ENCODE measurements around the gene PAPLN. TPM values are rescaled to one million over a fixed set of nuclear protein-coding genes. Genes with fewer than 3 reads are reported as not detected.

The PAPLN gene
- total RNA-seq, 1 experiment from 2014 or later, result 22.2 TPM

GRCh38 chr14:73223049-73223448 is 14.3 kb upstream of the PAPLN start:
- Histone ChIP-seq H3K4me3 (ENCODE audit: low read depth in 2 of 2, low read length in 2 of 2) (no peak overlapping the region), H3K36me3 (ENCODE audit: control insufficient read depth, insufficient read depth, low read length) (peaks cover 3% of the 10 kb centered on the region; the same call in 1 of the 2 replicates), H3K27me3 (ENCODE audit: control insufficient read depth, insufficient read depth, low read length) (no peaks in the 10 kb centered on the region), H3K27ac (ENCODE audit: low read length) (peak overlapping the region; percentile 29; the same call in 1 of the 2 replicates), H3K9me3 (ENCODE audit: control insufficient read depth, insufficient read depth, low read depth, low read length) (no peaks in the 10 kb centered on the region), H3K4me1 (ENCODE audit: control insufficient read depth, insufficient read depth, low read length) (peaks cover 11% of the 10 kb centered on the region)
- intact Hi-C loops (cut with micrococcal nuclease; ENCODE audit: unreplicated experiment) (no loop called here), in situ Hi-C loops (cut with HindIII; ENCODE audit: low pct_unique_long_range_greater_than_20kb, low sequenced_read_pairs) (no loop called here)
- POLR2A ChIA-PET, result interaction anchor here (0.6 kb wide), 1 partner anchor 269 kb away, joined by 4 read pairs; no protein-coding TSS in a partner anchor
- ATAC-seq (no peak), DNase-seq (ENCODE audit: low read depth, low spot score) (no peak)
- no TSS peak for BruUV-seq (replicated peaks)
- CTCF ChIA-PET, result no interaction called here
- TF ChIP-seq CTCF (IDR thresholded peaks at IDR 0.05), result no peak
- TF ChIP-seq, protein P1, sequence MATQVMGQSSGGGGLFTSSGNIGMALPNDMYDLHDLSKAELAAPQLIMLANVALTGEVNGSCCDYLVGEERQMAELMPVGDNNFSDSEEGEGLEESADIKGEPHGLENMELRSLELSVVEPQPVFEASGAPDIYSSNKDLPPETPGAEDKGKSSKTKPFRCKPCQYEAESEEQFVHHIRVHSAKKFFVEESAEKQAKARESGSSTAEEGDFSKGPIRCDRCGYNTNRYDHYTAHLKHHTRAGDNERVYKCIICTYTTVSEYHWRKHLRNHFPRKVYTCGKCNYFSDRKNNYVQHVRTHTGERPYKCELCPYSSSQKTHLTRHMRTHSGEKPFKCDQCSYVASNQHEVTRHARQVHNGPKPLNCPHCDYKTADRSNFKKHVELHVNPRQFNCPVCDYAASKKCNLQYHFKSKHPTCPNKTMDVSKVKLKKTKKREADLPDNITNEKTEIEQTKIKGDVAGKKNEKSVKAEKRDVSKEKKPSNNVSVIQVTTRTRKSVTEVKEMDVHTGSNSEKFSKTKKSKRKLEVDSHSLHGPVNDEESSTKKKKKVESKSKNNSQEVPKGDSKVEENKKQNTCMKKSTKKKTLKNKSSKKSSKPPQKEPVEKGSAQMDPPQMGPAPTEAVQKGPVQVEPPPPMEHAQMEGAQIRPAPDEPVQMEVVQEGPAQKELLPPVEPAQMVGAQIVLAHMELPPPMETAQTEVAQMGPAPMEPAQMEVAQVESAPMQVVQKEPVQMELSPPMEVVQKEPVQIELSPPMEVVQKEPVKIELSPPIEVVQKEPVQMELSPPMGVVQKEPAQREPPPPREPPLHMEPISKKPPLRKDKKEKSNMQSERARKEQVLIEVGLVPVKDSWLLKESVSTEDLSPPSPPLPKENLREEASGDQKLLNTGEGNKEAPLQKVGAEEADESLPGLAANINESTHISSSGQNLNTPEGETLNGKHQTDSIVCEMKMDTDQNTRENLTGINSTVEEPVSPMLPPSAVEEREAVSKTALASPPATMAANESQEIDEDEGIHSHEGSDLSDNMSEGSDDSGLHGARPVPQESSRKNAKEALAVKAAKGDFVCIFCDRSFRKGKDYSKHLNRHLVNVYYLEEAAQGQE (IDR thresholded peaks at IDR 0.05; ENCODE audit: insufficient read depth in 1 of 2, low read depth in 2 of 2, low read length in 1 of 2), result no peak
- no peak for TF ChIP-seq TCF7L2 (IDR thresholded peaks at IDR 0.05; ENCODE audit: low read depth, low read length)
- TF ChIP-seq SIN3A (IDR thresholded peaks at IDR 0.05; ENCODE audit: borderline replicate concordance, insufficient read depth, low read depth, low read length), result no peak
- no peak for TF ChIP-seq POLR2AphosphoS5 (IDR thresholded peaks at IDR 0.05; ENCODE audit: low read depth, low read length)

DNA sequence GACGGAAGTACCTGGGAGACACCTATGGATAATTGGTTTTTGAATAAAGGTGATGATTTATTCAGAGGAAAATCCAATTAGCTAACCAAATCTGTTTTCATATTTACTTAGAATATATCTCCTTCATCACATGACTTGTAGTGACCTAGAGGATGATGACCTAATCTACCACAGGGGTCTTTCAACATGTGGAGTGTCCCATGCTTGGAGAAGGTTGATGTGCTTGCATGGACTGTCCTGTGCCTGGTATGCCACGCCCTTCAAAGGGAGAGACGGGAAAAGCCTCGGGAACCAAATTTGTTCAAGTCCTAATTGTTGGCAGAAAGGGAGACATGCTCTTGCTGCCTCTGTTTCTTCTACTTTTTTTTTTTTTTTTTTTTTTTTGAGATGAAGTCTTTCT is 11.8 kb upstream of the PAPLN start:
- Histone ChIP-seq H3K4me3 (ENCODE audit: low read depth in 2 of 2, low read length in 2 of 2) (no peak overlapping the region), H3K9me3 (ENCODE audit: control insufficient read depth, insufficient read depth, low read depth, low read length) (no peaks in the 10 kb centered on the region), H3K27me3 (ENCODE audit: control insufficient read depth, insufficient read depth, low read length) (no peaks in the 10 kb centered on the region), H3K36me3 (ENCODE audit: control insufficient read depth, insufficient read depth, low read length) (no peaks in the 10 kb centered on the region), H3K27ac (ENCODE audit: low read length) (peak overlapping the region; percentile 54; the same call in 1 of the 2 replicates), H3K4me1 (ENCODE audit: control insufficient read depth, insufficient read depth, low read length) (peaks cover 18% of the 10 kb centered on the region)
- DNase-seq (ENCODE audit: low read depth, low spot score) (no peak), ATAC-seq (no peak)
- POLR2A ChIA-PET, result interaction anchor here (0.6 kb wide), 1 partner anchor 124 kb away, joined by 3 read pairs; no protein-coding TSS in a partner anchor
- CTCF ChIA-PET, result no interaction called here
- no peak for TF ChIP-seq TCF7L2 (IDR thresholded peaks at IDR 0.05; ENCODE audit: low read depth, low read length)
- TF ChIP-seq, protein P1 (IDR thresholded peaks at IDR 0.05; ENCODE audit: insufficient read depth in 1 of 2, low read depth in 2 of 2, low read length in 1 of 2), result no peak
- TF ChIP-seq SIN3A (IDR thresholded peaks at IDR 0.05; ENCODE audit: borderline replicate concordance, insufficient read depth, low read depth, low read length), result no peak
- no peak for TF ChIP-seq CTCF (IDR thresholded peaks at IDR 0.05)
- TF ChIP-seq POLR2AphosphoS5 (IDR thresholded peaks at IDR 0.05; ENCODE audit: low read depth, low read length), result no peak
- intact Hi-C loops (cut with micrococcal nuclease; ENCODE audit: unreplicated experiment), result no loop called here
- BruUV-seq (replicated peaks), result no TSS peak
- in situ Hi-C loops (cut with HindIII; ENCODE audit: low pct_unique_long_range_greater_than_20kb, low sequenced_read_pairs), result no loop called here
